Kidney tubule cell (primary cell): ENCODE data around the gene ARAF.

ENCODE experiments used
- DNase-seq: peaks from one replicate; pipeline ENCODE4 v3.0.0-alpha.2; 2018; ENCODE audit warnings: low spot score

The ARAF gene

DNA sequence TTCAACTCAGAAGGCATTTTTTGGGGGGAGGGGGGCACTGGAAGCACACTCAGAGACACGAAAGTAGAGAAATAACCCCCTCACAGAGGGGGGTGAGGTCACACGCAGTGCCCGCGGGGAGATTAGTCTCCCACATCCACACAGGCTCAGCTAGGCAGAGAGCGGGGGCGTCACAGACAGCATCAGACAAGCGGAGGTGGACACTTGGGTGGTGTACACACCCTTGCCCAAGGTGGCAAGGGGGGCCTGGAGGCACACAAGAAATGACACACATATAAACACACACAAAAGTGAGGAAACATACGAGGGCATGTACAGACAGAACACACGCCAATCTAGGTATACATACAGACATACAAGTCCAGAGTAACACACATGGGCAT lies 59.3 kb downstream of the ARAF start:
- DNase-seq, result no peak
